Spleen (tissue), 7 donors: ENCODE data around the gene PRR14.

Experiments
- POLR2A ChIP-seq, 3 donors: fragments of 450-650 bp; IDR thresholded peaks; one replicate each; pipeline ENCODE4 v1.5.1; 2017; ENCODE audit warnings: antibody characterized with exemption in 3 of 3, mild to moderate bottlenecking in 1 of 3
- TF ChIP-seq, protein P1 (sequence below), 11 experiments: fragments of 200-600 bp in 7 of 11; fragments of 450-650 bp in 4 of 11; sonication (generic) in 4 of 11; IDR thresholded peaks in 8 of 11; conservative IDR thresholded peaks in 3 of 11; 1 replicate in 7 of 11; 2 replicates in 4 of 11; pipeline versions ENCODE4 v1.4.0 to v1.8.0; 2016 to 2021; ENCODE audit warnings: antibody characterized with exemption in 11 of 11, inconsistent platforms in 4 of 11, mild to moderate bottlenecking in 1 of 11
- donor health status: DM: no; HTN: no; CAD: no; lungs with moderate emphysema.
- donor health status: DM: no; HTN: no; CAD: no.
- donor health status: DM: no; HTN: no; CAD: no.

DNA sequence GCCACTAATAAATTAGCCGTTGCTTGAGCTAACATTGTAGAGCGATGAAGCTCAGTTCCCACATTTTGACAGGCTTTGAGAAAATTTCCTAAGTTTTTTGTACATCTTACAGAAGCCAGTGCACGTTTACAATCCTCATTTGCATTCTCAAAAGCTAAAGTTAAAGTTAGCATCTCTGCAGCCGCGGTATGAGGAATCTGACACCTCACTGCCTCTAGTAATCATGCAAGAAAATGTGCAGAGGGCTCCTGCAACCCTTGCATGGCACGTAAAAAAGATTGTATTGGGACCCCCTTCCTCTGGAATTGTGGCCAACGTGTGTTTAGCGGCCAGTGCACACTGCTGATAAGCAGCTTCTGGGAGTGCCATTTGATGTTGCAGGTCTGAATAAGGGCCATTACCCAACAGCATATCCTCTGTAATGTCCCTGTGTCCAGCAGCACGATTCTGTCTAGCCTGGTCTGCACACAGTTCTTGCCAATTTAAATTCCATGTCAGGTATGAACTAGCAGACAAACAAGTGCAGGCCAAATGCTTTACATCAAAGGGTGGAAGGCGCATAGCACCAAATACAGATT lies 28.2 kb upstream of the PRR14 start:
- TF ChIP-seq, protein P1, sequence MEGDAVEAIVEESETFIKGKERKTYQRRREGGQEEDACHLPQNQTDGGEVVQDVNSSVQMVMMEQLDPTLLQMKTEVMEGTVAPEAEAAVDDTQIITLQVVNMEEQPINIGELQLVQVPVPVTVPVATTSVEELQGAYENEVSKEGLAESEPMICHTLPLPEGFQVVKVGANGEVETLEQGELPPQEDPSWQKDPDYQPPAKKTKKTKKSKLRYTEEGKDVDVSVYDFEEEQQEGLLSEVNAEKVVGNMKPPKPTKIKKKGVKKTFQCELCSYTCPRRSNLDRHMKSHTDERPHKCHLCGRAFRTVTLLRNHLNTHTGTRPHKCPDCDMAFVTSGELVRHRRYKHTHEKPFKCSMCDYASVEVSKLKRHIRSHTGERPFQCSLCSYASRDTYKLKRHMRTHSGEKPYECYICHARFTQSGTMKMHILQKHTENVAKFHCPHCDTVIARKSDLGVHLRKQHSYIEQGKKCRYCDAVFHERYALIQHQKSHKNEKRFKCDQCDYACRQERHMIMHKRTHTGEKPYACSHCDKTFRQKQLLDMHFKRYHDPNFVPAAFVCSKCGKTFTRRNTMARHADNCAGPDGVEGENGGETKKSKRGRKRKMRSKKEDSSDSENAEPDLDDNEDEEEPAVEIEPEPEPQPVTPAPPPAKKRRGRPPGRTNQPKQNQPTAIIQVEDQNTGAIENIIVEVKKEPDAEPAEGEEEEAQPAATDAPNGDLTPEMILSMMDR (IDR thresholded peaks at IDR 0.05 in 8 of 11, conservative IDR thresholded peaks at IDR 0.05 in 3 of 11), result no peak
- TF ChIP-seq POLR2A (IDR thresholded peaks at IDR 0.05), result no peak
